ENCODE results near the gene IL17RE.

Gene IL17RE

GRCh38 chr3:9914011-9914410, 11.4 kb downstream of the IL17RE start:
- H3K4me3 ChIP-seq (ENCODE audit: low read depth, low read length) = no peak overlapping the region
- no peak for DNase-seq
- H3K27me3 ChIP-seq (ENCODE audit: insufficient read depth, low read depth, severe bottlenecking) = no peaks in the 10 kb centered on the region
- no peaks in the 10 kb centered on the region for H3K36me3 ChIP-seq
- TF ChIP-seq CTCF (IDR thresholded peaks at IDR 0.05; ENCODE audit: low read depth, low read length) = no peak
- peaks cover 5% of the 10 kb centered on the region for H3K9me3 ChIP-seq (ENCODE audit: severe bottlenecking)
- peak overlapping the region; percentile 95 for H3K27ac ChIP-seq

GRCh38 chr3:9914559-9915253, 12.1 kb downstream of the IL17RE start:
- peak; percentile 79 for DNase-seq
- Histone ChIP-seq H3K4me3 (ENCODE audit: low read depth, low read length) (peak overlapping the region; percentile 63), H3K27me3 (ENCODE audit: insufficient read depth, low read depth, severe bottlenecking) (no peaks in the 10 kb centered on the region), H3K36me3 (no peaks in the 10 kb centered on the region), H3K9me3 (ENCODE audit: severe bottlenecking) (peaks cover 5% of the 10 kb centered on the region), H3K27ac (peak overlapping the region; percentile 95)
- TF ChIP-seq CTCF (IDR thresholded peaks at IDR 0.05; ENCODE audit: low read depth, low read length) = no peak

- TF ChIP-seq CTCF (IDR thresholded peaks at IDR 0.05; ENCODE audit: low read depth, low read length) = peak; percentile 42
- peak; percentile 65 for DNase-seq
- Histone ChIP-seq H3K4me3 (ENCODE audit: low read depth, low read length) (peak overlapping the region; percentile 63), H3K9me3 (ENCODE audit: severe bottlenecking) (peaks cover 5% of the 10 kb centered on the region), H3K36me3 (no peaks in the 10 kb centered on the region), H3K27me3 (ENCODE audit: insufficient read depth, low read depth, severe bottlenecking) (no peaks in the 10 kb centered on the region), H3K27ac (peak overlapping the region; percentile 95)
Measured at GRCh38 chr3:9915254-9916141, 12.8 kb downstream of the IL17RE start.

- peaks cover 5% of the 10 kb centered on the region for H3K9me3 ChIP-seq (ENCODE audit: severe bottlenecking)
- H3K27ac ChIP-seq = peak overlapping the region; percentile 95
- peak; percentile 53 for DNase-seq
- H3K4me3 ChIP-seq (ENCODE audit: low read depth, low read length) = peak overlapping the region; percentile 63
- no peaks in the 10 kb centered on the region for H3K36me3 ChIP-seq
- no peak for TF ChIP-seq CTCF (IDR thresholded peaks at IDR 0.05; ENCODE audit: low read depth, low read length)
- no peaks in the 10 kb centered on the region for H3K27me3 ChIP-seq (ENCODE audit: insufficient read depth, low read depth, severe bottlenecking)
Measured at GRCh38 chr3:9916346-9916733, 13.7 kb downstream of the IL17RE start.

GRCh38 chr3:9916734-9917680, 14.4 kb downstream of the IL17RE start, which contains the start of gene IL17RC:
Gene IL17RC, plus strand, starts transcription at chr3:9917098. Its CDS starts 218 bp downstream, at chr3:9917316.
- no peak for TF ChIP-seq CTCF (IDR thresholded peaks at IDR 0.05; ENCODE audit: low read depth, low read length)
- peak within 1 kb of the TSS; percentile 95 for H3K27ac ChIP-seq
- peak; percentile 92 for DNase-seq
- H3K27me3 ChIP-seq (ENCODE audit: insufficient read depth, low read depth, severe bottlenecking) = no peaks in the 10 kb centered on the region
- H3K36me3 ChIP-seq = no peaks in the 10 kb centered on the region
- peak within 1 kb of the TSS; percentile 63 for H3K4me3 ChIP-seq (ENCODE audit: low read depth, low read length)
- peaks cover 3% of the 10 kb centered on the region for H3K9me3 ChIP-seq (ENCODE audit: severe bottlenecking)
